GM12891 (cell line): ENCODE data around the gene ACSF3.

Experiments
- POLR2A ChIP-seq: IDR thresholded peaks from 2 replicates; pipeline ENCODE4 v1.6.1; 2011; ENCODE audit warnings: low read depth, low read length, control low read depth
- TAF1 ChIP-seq: IDR thresholded peaks from 2 replicates; pipeline ENCODE4 v1.6.1; 2011; ENCODE audit warnings: low read depth, low read length, control low read depth

- TF ChIP-seq POLR2A (no peak), TAF1 (no peak)
These were observed 7.8 kb downstream of the ACSF3 start for GRCh38 chr16:89101303-89102040.
